RWPE1 (cell line): ENCODE data around the gene DOCK1.

Experiments
- CTCF ChIA-PET: fragments of 350-600 bp; sonication (Branson Sonifier 250); formaldehyde crosslinking; extraction: SDS; loops from one replicate; lab custom pipeline; 2021; lab: Yijun Ruan, JAX
- POLR2A ChIA-PET: fragments of 400-600 bp; formaldehyde crosslinking; extraction: SDS; loops from one replicate; lab custom pipeline; 2020; ENCODE audit warnings: antibody characterized with exemption; ENCODE audit not compliant: low non-redundant PET; lab: Yijun Ruan, JAX
- DNase-seq: peaks from one replicate; pipeline ENCODE4 v3.0.0; 2012; ENCODE audit warnings: low spot score
- H3K27ac ChIP-seq: fragments of 450-650 bp; 2 replicates; pipeline ENCODE4 v1.5.1; 2017
- TF ChIP-seq, protein P1 (sequence below): fragments of 450-650 bp; conservative IDR thresholded peaks from 2 replicates; pipeline ENCODE4 v1.5.1; 2017; ENCODE audit warnings: low read depth, mild to moderate bottlenecking

The DOCK1 gene

DNA sequence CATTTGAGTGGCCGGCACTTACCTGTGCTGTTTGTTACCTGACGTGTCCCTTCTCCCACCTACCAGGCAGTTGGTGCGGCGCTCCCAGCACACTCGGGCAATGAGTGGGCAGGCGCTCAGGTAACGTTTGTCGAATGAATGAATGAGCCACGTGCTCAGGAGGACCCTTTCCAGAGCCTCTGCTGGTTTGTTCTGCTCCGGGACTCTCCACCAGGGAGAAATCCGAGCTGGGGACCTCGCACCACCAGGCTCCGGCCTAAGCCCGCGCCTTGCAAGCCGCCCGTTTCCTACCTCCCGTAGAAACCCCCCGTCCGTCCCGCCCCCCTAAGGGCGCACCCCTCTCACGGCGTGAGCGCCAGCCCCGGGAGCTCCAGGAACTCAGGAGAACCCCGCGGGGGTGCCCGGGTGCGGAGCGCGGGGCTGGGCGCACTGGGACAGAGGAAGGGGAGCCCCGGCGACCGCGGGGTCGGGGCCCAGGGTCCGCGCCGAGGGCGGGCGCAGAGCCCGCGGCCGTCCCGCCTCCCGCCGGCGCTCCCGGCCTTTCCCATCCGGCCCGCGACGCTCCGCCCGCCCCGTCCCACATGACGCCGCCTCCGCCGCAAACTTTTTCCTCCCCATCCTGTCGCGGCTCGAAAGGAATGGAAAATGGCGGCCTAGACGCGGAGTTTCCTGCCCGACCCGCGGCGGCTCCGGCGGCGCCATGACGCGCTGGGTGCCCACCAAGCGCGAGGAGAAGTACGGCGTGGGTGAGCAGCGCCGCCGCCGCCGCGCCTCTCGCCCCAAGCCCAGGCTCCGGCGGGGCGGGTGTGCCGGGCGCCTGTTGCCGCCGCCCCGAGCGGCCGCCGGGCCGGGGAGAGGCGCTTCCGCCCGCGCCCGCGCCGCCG is at the start of gene DOCK1:
Gene DOCK1, plus strand, starts transcription at position 611 of the 884 bp plus-strand sequence. Its CDS starts 90 bp downstream, at position 701.
- TF ChIP-seq, protein P1, sequence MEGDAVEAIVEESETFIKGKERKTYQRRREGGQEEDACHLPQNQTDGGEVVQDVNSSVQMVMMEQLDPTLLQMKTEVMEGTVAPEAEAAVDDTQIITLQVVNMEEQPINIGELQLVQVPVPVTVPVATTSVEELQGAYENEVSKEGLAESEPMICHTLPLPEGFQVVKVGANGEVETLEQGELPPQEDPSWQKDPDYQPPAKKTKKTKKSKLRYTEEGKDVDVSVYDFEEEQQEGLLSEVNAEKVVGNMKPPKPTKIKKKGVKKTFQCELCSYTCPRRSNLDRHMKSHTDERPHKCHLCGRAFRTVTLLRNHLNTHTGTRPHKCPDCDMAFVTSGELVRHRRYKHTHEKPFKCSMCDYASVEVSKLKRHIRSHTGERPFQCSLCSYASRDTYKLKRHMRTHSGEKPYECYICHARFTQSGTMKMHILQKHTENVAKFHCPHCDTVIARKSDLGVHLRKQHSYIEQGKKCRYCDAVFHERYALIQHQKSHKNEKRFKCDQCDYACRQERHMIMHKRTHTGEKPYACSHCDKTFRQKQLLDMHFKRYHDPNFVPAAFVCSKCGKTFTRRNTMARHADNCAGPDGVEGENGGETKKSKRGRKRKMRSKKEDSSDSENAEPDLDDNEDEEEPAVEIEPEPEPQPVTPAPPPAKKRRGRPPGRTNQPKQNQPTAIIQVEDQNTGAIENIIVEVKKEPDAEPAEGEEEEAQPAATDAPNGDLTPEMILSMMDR = no peak
- peak; percentile 86 for DNase-seq
- ChIA-PET CTCF (interaction anchor here (0.6 kb wide), 1 partner anchor 128 kb away, joined by 4 read pairs; no protein-coding TSS in a partner anchor), POLR2A (no interaction called here)
- peak within 1 kb of the TSS; percentile 71 for H3K27ac ChIP-seq

DNA sequence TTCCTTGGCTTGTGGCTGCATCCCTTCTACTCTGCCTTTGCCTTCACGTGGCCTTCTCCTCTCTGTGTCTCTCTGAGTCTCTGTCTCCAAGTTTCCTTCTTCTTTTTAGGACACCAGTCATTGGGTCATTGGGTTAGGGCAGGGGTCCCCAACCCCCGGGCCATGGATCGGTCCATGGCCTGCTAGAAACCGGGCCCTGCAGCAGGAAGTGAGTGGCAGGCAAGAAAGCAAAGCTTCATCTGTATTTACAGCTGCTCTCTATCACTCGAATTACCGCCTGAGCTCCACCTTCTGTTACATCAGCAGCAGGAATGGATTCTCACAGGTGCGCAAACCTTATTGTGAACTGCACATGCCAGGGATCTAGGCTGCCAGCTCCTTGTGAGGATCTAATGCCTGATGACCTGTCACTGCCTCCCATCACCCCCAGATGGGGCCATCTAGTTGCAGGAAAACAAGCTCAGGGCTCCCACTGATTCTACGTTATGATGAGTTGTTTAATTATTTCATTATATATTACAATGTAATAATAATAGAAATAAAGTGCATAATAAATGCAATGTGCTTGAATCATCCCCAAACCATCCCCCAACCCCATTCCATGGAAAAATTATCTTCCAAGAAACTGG is 47.9 kb upstream of the DOCK1 start:
- DNase-seq = no peak
- ChIA-PET POLR2A (no interaction called here), CTCF (no interaction called here)
- no peak overlapping the region for H3K27ac ChIP-seq
- TF ChIP-seq, protein P1 = no peak

DNA sequence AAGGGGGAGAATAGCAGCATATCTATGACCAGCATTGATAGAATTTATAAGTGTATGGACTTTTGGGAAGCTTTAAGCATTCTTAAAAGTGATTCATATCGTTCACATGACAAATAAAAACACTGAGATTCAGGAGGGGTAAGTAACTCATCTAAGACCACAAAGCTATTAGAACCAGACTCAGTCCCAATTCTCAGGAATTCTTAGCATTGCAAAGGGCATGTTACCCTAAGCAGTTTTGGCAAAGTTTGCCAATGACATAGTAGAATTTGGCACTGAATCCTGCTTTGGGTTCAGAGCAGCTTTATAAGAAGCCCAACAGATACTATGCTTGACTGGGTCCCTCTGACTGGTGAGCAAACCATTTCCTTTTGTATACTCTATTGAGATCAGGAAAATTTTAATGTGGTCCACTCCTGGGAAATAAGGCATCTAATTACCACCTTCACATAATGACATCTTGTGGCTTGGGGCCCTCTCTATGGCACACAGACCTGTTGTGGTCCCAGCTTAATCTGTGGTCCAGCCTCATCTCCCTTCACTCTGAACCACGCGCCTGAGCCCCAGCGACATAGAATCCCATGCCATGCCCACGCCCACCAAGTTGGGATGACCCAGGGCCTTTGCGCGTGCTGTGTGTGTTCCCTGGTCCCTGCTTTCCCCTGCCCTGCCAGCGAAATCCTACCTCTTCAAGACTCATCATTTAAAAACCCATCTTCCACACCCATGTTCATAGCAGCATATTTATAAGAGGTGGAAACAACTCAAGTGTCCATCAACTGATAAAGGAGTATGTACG is 37.5 kb upstream of the DOCK1 start:
- TF ChIP-seq, protein P1 = no peak
- ChIA-PET CTCF (no interaction called here), POLR2A (no interaction called here)
- no peak overlapping the region for H3K27ac ChIP-seq
- DNase-seq = no peak

DNA sequence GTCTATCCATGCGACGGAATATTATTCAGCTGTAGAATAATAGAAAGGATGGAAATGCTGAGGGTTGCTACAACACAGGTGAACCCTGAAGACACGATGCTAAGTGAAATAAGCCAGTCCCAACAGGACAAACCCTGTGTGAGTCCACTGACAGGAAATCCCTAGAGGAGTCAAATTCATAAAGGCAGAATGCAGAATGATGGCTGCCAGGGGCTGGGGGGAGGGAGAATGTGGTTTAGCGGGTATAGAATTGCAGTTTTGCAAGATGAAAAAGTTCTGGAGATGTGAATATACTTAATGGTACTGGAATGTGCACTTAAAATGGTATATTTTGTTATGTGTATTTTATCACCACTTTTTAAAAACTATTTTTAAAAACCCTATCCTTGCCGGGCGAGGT is 36.9 kb upstream of the DOCK1 start:
- ChIA-PET CTCF (no interaction called here), POLR2A (no interaction called here)
- TF ChIP-seq, protein P1 = no peak
- no peak for DNase-seq
- H3K27ac ChIP-seq = no peak overlapping the region

DNA sequence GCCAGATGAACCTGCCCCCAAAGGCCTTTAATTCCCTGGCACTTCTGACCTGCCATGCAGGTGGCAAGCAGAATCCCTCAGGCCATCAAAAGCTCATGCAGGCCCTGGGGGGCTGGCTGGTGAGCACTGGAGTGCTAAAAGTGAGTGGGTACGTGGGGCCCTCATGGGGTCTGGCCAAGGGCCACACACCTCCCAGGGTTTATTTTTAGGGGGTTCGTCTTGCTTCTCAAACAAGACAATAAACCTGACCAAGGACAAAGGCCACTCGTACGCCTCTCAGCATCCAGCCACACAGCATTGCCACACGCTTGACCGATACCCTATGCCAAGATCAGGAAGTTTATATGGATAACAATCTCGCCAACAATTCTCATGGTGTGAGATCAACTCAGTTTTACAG is 33.1 kb upstream of the DOCK1 start:
- H3K27ac ChIP-seq = no peak overlapping the region
- DNase-seq = no peak
- ChIA-PET POLR2A (no interaction called here), CTCF (interaction anchor here (0.7 kb wide), 1 partner anchor 90 kb away, joined by 4 read pairs; no protein-coding TSS in a partner anchor)
- TF ChIP-seq, protein P1 = no peak

DNA sequence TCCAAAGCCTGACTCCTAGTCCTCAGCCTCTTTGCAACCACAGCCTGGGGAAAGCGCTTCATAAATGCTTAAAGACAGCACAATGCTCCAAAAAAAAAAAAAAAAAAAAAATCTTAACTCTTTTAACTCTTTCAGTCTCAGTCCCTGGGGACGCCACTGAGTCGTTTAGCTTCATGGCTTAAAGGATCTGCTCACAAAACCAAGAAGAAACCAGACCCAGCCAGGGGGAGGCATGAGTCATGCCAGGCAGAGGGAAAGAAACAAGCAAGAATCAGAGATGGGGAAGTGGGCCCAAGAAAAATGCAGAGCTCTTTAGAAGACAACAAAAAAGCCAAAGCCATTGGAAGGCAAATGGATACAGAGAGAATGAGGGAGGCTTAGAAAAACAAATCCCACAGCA is 32.5 kb upstream of the DOCK1 start:
- TF ChIP-seq, protein P1 = no peak
- ChIA-PET POLR2A (no interaction called here), CTCF (interaction anchor here (0.6 kb wide), 2 partner anchors 73 to 207 kb away, joined by 3 read pairs; no protein-coding TSS in a partner anchor)
- DNase-seq = no peak
- no peak overlapping the region for H3K27ac ChIP-seq
